HS-5 (cell line): ENCODE measurements around the gene GARIN1A.

Source experiments
- DNase-seq: peaks from one replicate; pipeline ENCODE4 v3.0.0-alpha.2; 2012; ENCODE audit warnings: low read depth

The GARIN1A gene

GRCh38 chr7:128718967-128719642 lies 47.0 kb downstream of the GARIN1A start:
- no peak for DNase-seq

- DNase-seq: no peak
Measured at GRCh38 chr7:128721376-128721775, 49.3 kb downstream of the GARIN1A start.
